NT2/D1 (cell line): ENCODE data around the gene C19orf53.

Experiments used
- YY1 ChIP-seq: IDR thresholded peaks from 2 replicates; pipeline ENCODE4 v1.6.1; 2011; ENCODE audit not compliant: insufficient read length, insufficient read depth
- ZNF274 ChIP-seq: IDR thresholded peaks from 2 replicates; pipeline ENCODE4 v1.6.1; 2011; ENCODE audit warnings: mild to moderate bottlenecking, low read depth, low read length

DNA sequence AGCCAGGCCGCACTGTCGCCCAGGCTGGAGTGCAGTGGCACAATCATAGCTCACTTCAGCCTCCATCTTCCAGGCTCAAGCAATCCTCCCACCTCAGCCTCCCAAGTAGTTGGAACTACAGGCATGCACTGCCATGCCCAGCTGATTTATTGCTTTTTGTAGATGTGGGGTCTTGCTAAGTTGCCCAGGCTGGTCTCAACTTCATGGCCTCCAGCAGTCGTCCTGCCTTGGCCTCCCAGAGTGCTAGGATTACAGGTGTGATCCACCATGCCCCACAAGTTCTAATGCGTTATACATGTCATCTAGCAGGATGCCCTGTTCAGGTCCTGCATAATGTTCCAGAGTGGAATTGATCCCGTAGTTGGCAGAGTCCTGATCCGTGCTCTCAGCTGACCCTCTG is 4.6 kb downstream of the C19orf53 start:
- no peak for TF ChIP-seq YY1
- TF ChIP-seq ZNF274: no peak
